CD14-positive monocyte (primary cell): ENCODE results near the gene GNAT2. TPM values are rescaled to one million over a fixed set of nuclear protein-coding genes. Genes with fewer than 3 reads are reported as not detected.

Source experiments
- DNase-seq, 3 donors: peaks; one replicate each; pipeline ENCODE4 v3.0.0-alpha.2; 2011 to 2022
- H2AFZ ChIP-seq: 2 replicates; pipeline ENCODE4 v1.6.0; 2012; ENCODE audit warnings: mild to moderate bottlenecking, low read depth, low read length, inconsistent platforms; ENCODE audit not compliant: insufficient read depth, poor library complexity, severe bottlenecking
- H3K27ac ChIP-seq, 2 donors: 1 replicate in 1 of 2; 2 replicates in 1 of 2; pipeline ENCODE4 v1.5.1; 2012 to 2013; ENCODE audit warnings: low read length in 2 of 2, control low read depth in 1 of 2, inconsistent platforms in 1 of 2, low read depth in 1 of 2, mild to moderate bottlenecking in 1 of 2
- H3K27me3 ChIP-seq, 2 donors: one replicate each; pipeline versions ENCODE4 v1.6.0 to v1.6.1; 2011 to 2013; ENCODE audit warnings: low read length in 2 of 2; ENCODE audit not compliant: control insufficient read depth in 2 of 2, insufficient read depth in 2 of 2
- H3K36me3 ChIP-seq, 2 donors: replicated peaks in 1 of 2; 1 replicate in 1 of 2; 2 replicates in 1 of 2; pipeline versions ENCODE4 v1.5.1 to v1.6.1; 2012 to 2013; ENCODE audit warnings: low read length in 2 of 2, control low read depth in 1 of 2, inconsistent platforms in 1 of 2, mild to moderate bottlenecking in 1 of 2; ENCODE audit not compliant: insufficient read depth in 2 of 2, control insufficient read depth in 1 of 2
- H3K4me1 ChIP-seq, 2 donors: 1 replicate in 1 of 2; 2 replicates in 1 of 2; pipeline versions ENCODE4 v1.5.1 to v1.6.1; 2012 to 2013; ENCODE audit warnings: low read length in 2 of 2, control low read depth in 1 of 2, inconsistent platforms in 1 of 2, mild to moderate bottlenecking in 1 of 2, moderate library complexity in 1 of 2; ENCODE audit not compliant: insufficient read depth in 2 of 2, control insufficient read depth in 1 of 2
- H3K4me2 ChIP-seq: replicated peaks from 2 replicates; pipeline ENCODE3; 2012; ENCODE audit warnings: low read length, moderate library complexity, mild to moderate bottlenecking; ENCODE audit not compliant: poor library complexity, severe bottlenecking; ENCODE audit errors: extremely low read depth
- H3K4me3 ChIP-seq, 3 experiments: fragments of 200-600 bp in 1 of 3; sonication (generic) in 1 of 3; replicated peaks in 1 of 3; 1 replicate in 2 of 3; 2 replicates in 1 of 3; pipeline ENCODE4 v1.5.1; 2011 to 2013; ENCODE audit warnings: low read length in 3 of 3, mild to moderate bottlenecking in 3 of 3, control low read depth in 2 of 3, low read depth in 2 of 3, inconsistent platforms in 1 of 3, moderate library complexity in 1 of 3
- H3K79me2 ChIP-seq: 2 replicates; pipeline ENCODE4 v1.6.0; 2012; ENCODE audit warnings: mild to moderate bottlenecking, control low read depth, inconsistent platforms, low read length, moderate library complexity; ENCODE audit not compliant: insufficient read depth
- H3K9ac ChIP-seq: 2 replicates; pipeline ENCODE4 v1.6.0; 2017; ENCODE audit warnings: low read length, mild to moderate bottlenecking; ENCODE audit not compliant: insufficient read depth, poor library complexity, severe bottlenecking
- H3K9me3 ChIP-seq, 2 donors: replicated peaks in 1 of 2; 1 replicate in 1 of 2; 2 replicates in 1 of 2; pipeline versions ENCODE4 v1.5.1 to v1.6.1; 2012 to 2013; ENCODE audit warnings: low read length in 2 of 2, control low read depth in 1 of 2; ENCODE audit not compliant: control insufficient read depth in 1 of 2, insufficient read depth in 1 of 2
- H4K20me1 ChIP-seq: 2 replicates; pipeline ENCODE4 v1.6.0; 2012; ENCODE audit warnings: mild to moderate bottlenecking, low read length, control low read depth, moderate library complexity; ENCODE audit not compliant: insufficient read depth
- H3K27ac Mint-ChIP-seq, 7 donors: one replicate each; pipeline ENCODE4 v1.8.0; 2020; ENCODE audit warnings: mild to moderate bottlenecking in 7 of 7, mixed read lengths in 7 of 7, moderate library complexity in 6 of 7, inconsistent platforms in 2 of 7
- H3K27me3 Mint-ChIP-seq, 3 donors: one replicate each; pipeline ENCODE4 v1.8.0; 2021 to 2022; ENCODE audit warnings: low read depth in 3 of 3, mild to moderate bottlenecking in 3 of 3, mixed read lengths in 3 of 3, moderate library complexity in 3 of 3, inconsistent platforms in 1 of 3
- H3K36me3 Mint-ChIP-seq, 2 donors: one replicate each; pipeline ENCODE4 v1.8.0; 2020; ENCODE audit warnings: mixed read lengths in 2 of 2, inconsistent platforms in 1 of 2, mild to moderate bottlenecking in 1 of 2
- H3K4me1 Mint-ChIP-seq: one replicate; pipeline ENCODE4 v1.8.0; 2020; ENCODE audit warnings: mild to moderate bottlenecking, mixed read lengths
- H3K4me3 Mint-ChIP-seq, 2 donors: one replicate each; pipeline ENCODE4 v1.8.0; 2020; ENCODE audit warnings: mild to moderate bottlenecking in 2 of 2, mixed read lengths in 2 of 2, moderate library complexity in 1 of 2
- H3K9me3 Mint-ChIP-seq, 7 donors: one replicate each; pipeline ENCODE4 v1.8.0; 2020 to 2022; ENCODE audit warnings: mixed read lengths in 7 of 7, mild to moderate bottlenecking in 6 of 7, moderate library complexity in 6 of 7, inconsistent platforms in 2 of 7
- WGBS: methylation state at CpG from one replicate; pipeline ENCODE4 v1.1.5; 2013; ENCODE audit warnings: missing lambda C conversion rate; ENCODE audit not compliant: insufficient coverage; 5-methylcytosine and 5-hydroxymethylcytosine counted together
- intact Hi-C, 2 donors: fragments of 100-400 bp; cut with micrococcal nuclease; formaldehyde crosslinking; loops; one replicate each; pipeline versions ENCODE4 v1.15.0 to v1.15.1; 2023
- polyA plus RNA-seq, 3 donors: library from polyadenylated mRNA; depleted of rRNA in 1 of 3; unstranded in 2 of 3; stranded (reverse) in 1 of 3; fragments of 300-500 nt in 2 of 3; fragments of >200 nt in 1 of 3; fragmentation: Illumina TruSeq in 2 of 3; gene quantifications; 1 replicate in 2 of 3; 2 replicates in 1 of 3; pipeline ENCODE4 v1.2.3, GENCODE V29; 2012 to 2021
- TF ChIP-seq, protein P1 (sequence below): fragments of 200-600 bp; IDR thresholded peaks from one replicate; pipeline ENCODE4 v1.8.0; 2022; ENCODE audit warnings: antibody characterized with exemption, mild to moderate bottlenecking

The GNAT2 gene
- polyA plus RNA-seq, 3 donors, result 0.05 TPM; not detected in 2

DNA sequence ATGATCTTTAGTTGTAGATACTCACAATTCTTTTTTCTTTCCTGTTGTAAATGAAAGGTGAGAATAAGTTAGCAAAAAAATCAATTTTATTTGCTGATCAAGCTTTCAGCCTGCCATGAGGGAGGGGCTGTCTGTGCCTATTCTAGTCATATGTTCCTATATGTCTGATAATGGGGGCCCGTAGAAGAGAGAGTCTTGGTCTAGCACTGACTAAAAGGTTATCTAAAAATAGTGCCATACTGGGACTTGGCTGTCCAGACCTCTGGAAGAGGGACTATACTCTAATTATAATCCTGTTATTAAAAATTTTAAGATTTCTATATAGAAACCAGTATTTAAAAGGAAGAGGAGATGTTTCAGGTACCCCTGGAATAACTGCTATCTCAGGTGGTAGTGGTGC, 52.4 kb downstream of the GNAT2 start:
- Mint-ChIP-seq H3K36me3 (peaks cover 0 to 6% of the 10 kb centered on the region in 2 donors), H3K27ac (peak overlapping the region in 3 of 7 donors; percentile 15 to 69 (median 49)), H3K27me3 (peaks cover 0 to 1% (median 0%) of the 10 kb centered on the region in 3 donors), H3K9me3 (no peaks in the 10 kb centered on the region), H3K4me3 (no peak overlapping the region), H3K4me1 (peaks cover 32% of the 10 kb centered on the region)
- Histone ChIP-seq H2AFZ (no peak overlapping the region), H3K27me3 (no peaks in the 10 kb centered on the region), H3K4me2 (no peak overlapping the region), H3K27ac (peak overlapping the region in 1 of 2 donors; percentile 21), H3K4me3 (no peak overlapping the region), H3K9ac (no peak overlapping the region), H3K79me2 (peaks cover 100% of the 10 kb centered on the region), H3K9me3 (no peaks in the 10 kb centered on the region), H4K20me1 (peaks cover 99% of the 10 kb centered on the region), H3K4me1 (peaks cover 42 to 54% of the 10 kb centered on the region in 2 donors), H3K36me3 (no peaks in the 10 kb centered on the region)
- intact Hi-C loops, result no loop called here
- no peak for DNase-seq
- no CpG with 5 or more reads among the region's 1 CpG for WGBS
- TF ChIP-seq, protein P1, sequence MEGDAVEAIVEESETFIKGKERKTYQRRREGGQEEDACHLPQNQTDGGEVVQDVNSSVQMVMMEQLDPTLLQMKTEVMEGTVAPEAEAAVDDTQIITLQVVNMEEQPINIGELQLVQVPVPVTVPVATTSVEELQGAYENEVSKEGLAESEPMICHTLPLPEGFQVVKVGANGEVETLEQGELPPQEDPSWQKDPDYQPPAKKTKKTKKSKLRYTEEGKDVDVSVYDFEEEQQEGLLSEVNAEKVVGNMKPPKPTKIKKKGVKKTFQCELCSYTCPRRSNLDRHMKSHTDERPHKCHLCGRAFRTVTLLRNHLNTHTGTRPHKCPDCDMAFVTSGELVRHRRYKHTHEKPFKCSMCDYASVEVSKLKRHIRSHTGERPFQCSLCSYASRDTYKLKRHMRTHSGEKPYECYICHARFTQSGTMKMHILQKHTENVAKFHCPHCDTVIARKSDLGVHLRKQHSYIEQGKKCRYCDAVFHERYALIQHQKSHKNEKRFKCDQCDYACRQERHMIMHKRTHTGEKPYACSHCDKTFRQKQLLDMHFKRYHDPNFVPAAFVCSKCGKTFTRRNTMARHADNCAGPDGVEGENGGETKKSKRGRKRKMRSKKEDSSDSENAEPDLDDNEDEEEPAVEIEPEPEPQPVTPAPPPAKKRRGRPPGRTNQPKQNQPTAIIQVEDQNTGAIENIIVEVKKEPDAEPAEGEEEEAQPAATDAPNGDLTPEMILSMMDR, result no peak

DNA sequence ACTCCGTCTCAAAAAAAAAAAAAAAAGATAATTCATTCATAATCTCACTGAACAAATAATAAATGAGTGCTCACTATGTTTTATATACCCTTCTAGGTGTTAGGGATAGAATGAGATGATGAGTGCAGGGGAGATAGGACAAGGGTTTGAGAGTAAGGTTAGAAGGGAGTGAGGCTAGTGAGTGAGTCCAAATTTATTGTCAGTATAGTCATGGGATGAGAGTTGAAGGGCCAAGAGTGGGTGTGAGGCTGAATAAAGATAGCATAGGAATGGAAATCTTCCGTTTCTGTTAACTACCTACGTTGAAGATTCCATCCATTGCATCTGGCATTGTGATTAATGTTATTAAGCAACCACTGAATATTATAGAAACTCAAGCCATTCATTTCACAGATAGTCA, 54.2 kb downstream of the GNAT2 start:
- TF ChIP-seq, protein P1, result no peak

More for the DNA sequence above, 54.2 kb downstream of the GNAT2 start:
- Histone ChIP-seq H3K36me3 (no peaks in the 10 kb centered on the region), H3K27ac (peak overlapping the region in 1 of 2 donors; percentile 5), H3K9me3 (no peaks in the 10 kb centered on the region), H3K79me2 (peaks cover 100% of the 10 kb centered on the region), H3K4me3 (no peak overlapping the region), H3K9ac (no peak overlapping the region), H2AFZ (no peak overlapping the region), H3K27me3 (no peaks in the 10 kb centered on the region), H4K20me1 (peaks cover 100% of the 10 kb centered on the region), H3K4me2 (no peak overlapping the region), H3K4me1 (peaks cover 26 to 44% of the 10 kb centered on the region in 2 donors)
- peaks cover 0 to 6% of the 10 kb centered on the region in 2 donors for H3K36me3 Mint-ChIP-seq
- peaks cover 48% of the 10 kb centered on the region for H3K4me1 Mint-ChIP-seq
- H3K27ac Mint-ChIP-seq, result peak overlapping the region in 3 of 7 donors; percentile 10 to 86 (median 25)
- intact Hi-C loops, result no loop called here
- no peak overlapping the region for H3K4me3 Mint-ChIP-seq
- no CpG with 5 or more reads among the region's 3 CpGs for WGBS
- H3K27me3 Mint-ChIP-seq, result peaks cover 0 to 1% (median 0%) of the 10 kb centered on the region in 3 donors
- no peak for DNase-seq
- no peaks in the 10 kb centered on the region for H3K9me3 Mint-ChIP-seq
